HT-29 (cell line): ENCODE data around the gene FSIP2. TPM values are rescaled to one million over a fixed set of nuclear protein-coding genes. Genes with fewer than 3 reads are reported as not detected.

Source experiments
- DNase-seq: peaks from one replicate; pipeline ENCODE4 v3.0.0-alpha.2; 2015; ENCODE audit warnings: low spot score
- total RNA-seq: library from RNA; depleted of rRNA; stranded (reverse); fragments of >200 nt; shearing (Covaris generic); gene quantifications from 2 replicates; pipeline ENCODE4 v1.2.3, GENCODE V29; 2014

FSIP2 gene
- total RNA-seq, 1 experiment from 2014 or later: 0.05 TPM

DNA sequence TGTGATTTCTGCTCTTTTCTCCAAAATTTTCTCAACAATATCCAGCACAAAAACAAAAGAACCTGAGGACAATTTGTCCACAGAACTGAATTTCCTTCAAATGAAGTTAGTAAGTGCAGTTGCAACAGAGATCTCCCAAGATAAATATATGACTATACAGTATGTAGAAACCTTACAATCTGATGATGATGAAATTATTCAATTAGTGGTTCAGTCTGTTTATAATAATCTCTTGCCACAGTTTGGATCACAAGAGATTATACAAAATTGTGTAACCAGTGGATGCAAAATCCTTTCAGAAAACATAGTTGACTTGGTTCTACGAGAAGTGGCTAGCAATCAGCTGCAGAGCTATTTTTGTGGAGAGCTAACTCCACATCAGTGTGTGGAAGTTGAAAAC is 68.7 kb downstream of the FSIP2 start:
- no peak for DNase-seq

DNA sequence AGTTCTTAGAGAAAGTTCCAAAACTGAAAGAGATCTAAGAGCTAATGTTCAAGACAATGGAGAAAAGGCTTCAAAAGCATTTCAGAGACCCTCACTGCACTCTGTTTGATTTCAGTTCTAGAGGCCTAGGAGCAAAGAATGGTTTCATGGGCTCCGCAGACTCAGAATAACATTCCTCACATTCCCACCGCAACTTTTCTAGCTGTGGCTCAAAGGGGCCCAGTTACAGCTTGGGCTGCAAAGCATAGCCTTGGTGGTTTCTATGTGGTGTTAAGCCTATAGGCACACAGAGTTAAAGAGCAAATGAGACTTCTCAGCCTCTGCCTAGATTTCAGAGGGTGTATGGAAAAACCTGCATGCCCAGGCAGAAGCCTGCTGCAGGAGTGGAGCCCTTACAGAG is 73.0 kb downstream of the FSIP2 start:
- DNase-seq: no peak

DNA sequence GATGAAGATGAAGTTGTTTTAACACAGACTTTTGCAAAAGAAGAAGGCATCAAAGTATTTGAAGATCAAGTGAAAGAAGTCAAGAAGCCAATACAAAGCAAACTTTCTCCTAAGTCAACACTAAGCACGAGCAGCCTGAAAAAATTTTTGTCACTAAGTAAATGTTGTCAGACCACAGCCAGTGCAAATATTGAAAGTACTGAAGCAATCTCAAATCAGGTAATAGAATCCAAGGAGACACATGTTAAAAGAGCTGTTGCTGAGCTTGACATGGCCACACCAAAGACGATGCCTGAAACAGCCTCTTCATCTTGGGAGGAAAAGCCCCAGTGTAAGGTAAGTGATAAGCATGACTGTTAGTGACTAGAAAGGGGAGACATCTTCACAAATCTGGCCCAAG is 75.1 kb downstream of the FSIP2 start:
- peak; percentile 28 for DNase-seq

DNA sequence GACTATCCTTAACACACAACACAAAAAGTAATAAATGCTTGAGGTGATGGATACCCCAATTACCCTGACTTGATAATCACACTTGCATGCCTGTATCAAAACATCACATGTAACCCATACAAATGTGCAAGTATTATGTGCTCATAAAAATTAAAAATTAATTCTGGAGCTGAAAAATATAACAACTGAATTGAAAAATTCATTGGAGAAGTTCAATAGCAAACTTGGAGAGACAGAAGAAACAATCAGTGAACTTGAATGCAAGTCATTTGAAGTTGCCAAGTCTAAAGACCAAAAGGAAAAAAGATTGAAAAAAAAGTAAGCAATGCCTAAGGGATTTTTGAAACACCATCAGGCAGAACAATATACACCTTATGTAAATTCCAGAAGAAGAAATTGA is 79.4 kb downstream of the FSIP2 start:
- DNase-seq: no peak

DNA sequence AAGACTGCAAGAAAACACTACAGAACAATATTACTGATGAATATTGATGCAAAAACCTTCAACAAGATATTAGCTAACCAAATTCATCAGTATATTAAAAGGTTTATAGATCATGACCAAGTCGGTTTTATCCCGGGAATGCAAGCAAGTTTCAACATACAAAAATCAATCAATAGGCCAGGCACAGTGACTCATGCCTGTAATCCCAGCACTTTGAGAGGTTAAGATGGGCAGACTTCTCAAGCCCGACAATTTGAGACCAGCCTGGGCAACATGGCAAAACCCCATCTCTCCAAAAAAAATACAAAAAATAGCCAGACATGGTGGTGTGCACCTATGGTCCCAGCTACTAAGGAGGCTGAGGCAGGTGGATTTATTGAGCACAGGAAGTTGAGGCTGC is 82.9 kb downstream of the FSIP2 start:
- no peak for DNase-seq

DNA sequence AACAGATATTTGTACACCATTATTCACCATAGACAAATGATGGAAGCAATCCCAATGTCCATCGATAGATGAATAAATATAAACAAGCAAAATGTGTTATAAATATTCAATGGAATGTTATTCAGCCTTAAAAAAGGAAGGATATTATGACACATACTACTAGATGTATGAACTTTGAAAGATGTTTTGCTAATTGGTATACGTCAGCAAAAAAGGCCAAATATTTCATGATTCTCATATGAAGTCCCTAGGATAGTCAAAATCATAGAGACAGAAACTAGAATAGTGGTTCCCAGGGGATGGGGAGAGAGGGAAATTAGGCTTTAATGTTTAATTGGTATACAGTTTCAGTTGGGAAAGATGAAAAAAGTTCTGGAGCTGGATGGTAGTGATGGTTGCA is 85.2 kb downstream of the FSIP2 start:
- DNase-seq: no peak

DNA sequence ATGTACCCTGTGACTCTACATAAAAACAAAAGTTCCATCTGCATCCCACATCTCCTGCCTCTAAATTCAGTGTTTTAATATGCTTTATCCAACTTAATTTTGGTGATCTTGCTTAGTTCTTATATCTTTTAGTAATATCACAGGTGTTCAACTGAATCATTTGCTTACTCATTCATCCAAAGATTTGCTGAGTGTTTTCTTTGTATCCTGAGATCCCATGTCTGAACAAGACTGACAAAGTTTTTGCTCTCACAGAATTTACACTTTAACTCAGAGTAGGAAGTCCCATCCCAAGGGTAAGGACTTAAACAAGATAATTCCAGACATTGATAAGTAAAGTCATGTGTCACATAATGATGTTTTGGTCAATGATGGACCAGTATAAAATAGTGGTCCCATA is 87.0 kb downstream of the FSIP2 start:
- DNase-seq: no peak

DNA sequence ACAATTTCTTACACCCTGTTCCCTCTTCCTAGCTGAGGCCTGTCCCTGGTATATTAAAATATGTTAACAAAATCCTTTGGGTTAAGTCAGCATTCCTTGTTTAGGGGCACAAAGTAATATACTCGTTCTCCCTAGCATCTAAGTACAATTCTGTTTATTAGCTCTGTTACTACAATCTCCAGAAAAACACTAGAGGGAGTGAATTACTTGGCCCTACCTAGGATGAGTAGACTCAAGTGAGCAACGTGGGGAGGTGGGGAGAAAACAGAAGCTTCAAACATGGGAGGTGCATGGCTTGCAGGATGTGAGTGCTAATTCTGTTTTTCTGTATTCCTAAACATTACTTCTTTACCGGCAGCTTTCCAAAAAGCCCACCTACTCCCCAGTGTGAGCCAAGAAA is 89.7 kb downstream of the FSIP2 start:
- DNase-seq: no peak

DNA sequence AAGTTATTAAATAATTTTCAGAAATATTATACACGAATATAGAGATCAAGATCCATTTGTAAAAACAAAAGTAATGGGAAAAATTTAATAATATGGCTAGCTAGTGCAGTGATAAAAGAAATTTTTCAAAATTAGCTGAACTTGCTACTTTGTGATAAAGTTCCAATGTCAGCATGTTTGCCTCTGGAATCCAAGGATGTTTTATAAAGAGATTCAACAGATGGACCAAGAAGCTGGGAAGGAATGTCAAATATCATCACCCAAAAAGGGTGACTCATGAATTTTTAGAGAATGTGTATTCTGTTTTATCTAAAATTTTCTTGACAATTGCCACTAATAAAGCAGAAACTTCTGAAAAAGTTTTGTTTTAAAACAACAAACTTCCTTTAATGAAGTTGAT is 95.3 kb downstream of the FSIP2 start:
- no peak for DNase-seq

DNA sequence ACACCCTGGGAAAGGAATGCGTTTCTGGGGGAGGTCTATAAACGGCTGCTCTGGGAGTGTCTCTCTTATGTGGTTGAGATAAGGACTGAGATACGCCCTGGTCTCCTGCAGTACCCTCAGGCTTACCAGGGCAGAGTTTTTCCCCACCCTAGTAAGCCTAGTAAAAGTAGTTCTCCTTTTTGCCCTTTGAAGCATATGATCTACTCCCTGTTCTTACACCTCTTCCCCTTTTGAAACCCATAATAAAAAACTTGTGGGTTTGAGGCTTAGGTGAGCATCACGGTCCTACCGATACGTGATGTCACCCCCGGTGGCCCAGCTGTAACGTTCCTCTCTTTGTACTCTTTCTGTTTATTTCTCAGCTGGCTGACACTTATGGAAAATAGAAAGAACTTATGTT is 97.4 kb downstream of the FSIP2 start:
- DNase-seq: no peak

DNA sequence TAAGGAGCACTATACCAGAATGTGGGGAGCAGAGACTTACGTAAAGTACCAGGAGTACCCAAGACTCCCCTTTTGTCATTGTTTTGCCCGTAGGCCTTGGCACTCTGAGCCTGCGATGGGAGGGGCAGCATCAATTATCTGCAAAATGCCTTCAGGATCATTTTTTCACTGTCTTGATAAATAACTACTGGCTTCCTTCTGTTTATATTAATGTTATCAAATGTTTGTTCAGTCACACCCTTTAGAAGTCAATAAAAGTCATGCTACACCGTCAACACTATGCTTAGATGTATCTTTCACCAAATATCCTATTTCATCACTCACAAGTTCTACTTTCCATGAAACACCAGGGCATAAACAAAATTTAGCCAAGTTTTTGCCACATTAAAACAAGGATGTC is 116.3 kb downstream of the FSIP2 start:
- no peak for DNase-seq

DNA sequence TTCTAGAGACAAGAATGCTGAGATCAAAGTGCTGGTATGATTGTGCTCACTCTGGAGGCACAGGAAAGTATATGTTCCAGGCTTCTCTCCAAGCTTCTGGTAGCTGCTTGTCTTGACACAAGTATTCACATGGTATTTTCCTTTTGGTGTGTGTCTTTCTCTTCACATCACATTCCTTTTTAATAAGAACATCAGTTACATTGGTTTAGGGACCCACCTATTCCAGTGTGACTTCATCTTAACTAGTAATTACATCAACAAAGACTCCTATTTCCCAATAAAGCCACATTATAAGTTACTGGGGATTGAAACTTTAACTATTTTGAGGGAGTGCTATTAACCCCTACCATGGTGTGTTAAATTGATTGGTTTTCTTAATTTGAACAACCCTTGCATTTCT is 119.1 kb downstream of the FSIP2 start:
- no peak for DNase-seq

DNA sequence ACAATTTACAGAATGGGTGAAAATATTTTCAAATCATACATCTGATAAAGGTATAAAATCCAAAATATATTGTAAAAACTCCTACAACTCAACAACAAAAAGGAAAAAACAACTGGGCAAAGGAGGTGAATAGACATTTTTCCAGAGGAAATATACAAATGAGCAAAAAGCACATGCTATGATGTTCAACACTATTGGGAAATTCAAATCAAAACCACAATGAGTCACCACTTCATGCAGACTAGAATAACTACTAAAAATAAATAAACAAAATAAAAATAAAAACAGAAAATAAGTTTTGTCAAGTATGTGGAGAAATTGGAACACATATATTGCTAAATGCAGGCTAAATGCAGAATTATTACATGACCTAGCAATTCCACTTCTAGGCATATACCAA is 120.9 kb downstream of the FSIP2 start:
- DNase-seq: no peak

DNA sequence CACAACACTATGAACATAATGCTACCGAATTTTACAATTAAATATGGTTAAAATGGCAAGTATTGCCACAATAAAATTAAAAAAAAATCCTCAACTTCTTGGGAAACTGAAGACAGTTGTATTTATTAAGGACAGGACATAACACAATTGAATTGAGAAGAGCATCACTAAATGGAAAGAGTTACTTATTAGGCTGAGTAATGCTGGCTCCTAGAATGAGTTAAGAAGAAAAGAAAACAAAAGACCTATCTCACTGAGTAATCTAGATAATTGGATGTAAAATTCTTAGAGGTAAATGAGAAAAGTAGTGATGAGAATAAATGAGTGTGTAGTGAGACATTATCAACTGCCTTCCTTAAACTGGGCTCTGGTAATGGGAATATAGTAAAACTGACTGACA is 121.7 kb downstream of the FSIP2 start:
- no peak for DNase-seq

DNA sequence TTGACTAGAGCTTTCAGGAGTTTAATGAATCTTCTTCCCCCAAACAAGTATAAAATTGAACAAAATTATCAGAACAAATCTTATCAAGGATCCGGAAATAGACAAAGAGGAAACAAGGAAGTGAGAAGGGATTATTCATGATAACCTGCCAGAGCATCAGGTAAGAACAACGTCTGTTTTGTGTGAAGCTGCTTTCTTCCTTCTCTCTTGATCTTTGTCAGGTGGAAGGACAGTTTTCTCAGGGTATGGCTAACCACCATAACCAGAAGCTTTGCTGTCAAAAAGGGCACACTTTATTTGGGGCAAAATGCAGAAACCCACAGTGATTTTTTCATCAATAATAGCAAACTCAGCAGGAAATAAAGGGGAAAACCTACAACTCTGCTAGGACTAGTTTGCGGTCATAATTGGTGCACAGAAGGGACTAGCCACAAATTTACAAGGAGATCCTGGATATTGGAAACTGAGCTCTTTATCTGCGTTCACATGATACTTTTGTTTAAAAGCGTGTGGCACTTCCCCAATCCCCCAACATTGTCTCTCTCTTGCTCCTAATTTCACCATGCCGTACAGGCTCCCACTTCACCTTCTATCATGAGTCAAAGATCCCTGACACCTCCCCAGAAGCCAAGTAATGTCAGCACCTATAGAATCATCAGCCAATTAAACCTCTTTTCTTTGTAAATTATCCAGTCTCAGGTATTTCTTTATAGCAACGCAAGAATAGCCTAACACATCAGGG is 124.2 kb downstream of the FSIP2 start:
- peak; percentile 45 for DNase-seq

DNA sequence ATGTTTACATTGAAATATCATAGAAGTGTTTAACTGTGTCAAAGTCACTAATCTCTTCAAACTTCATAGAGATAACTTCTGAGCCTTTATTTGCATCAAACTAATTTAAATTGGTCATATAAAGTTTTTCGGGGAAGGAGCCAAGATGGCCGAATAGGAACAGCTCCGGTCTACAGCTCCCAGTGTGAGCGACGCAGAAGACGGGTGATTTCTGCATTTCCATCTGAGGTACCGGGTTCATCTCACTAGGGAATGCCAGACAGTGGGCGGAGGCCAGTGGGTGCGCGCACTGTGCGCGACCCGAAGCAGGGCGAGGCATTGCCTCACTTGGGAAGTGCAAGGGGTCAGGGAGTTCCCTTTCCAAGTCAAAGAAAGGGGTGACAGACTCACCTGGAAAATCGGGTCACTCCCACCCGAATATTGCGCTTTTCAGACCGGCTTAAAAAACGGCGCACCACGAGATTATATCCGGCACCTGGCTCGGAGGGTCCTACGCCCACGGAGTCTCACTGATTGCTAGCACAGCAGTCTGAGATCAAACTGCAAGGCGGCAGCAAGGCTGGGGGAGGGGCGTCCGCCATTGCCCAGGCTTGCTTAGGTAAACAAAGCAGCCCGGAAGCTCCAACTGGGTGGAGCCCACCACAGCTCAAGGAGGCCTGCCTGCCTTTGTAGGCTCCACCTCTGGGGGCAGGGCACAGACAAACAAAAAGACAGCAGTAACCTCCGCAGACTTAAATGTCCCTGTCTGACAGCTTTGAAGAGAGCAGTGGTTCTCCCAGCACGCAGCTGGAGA is 126.1 kb downstream of the FSIP2 start:
- DNase-seq: peak; percentile 46

DNA sequence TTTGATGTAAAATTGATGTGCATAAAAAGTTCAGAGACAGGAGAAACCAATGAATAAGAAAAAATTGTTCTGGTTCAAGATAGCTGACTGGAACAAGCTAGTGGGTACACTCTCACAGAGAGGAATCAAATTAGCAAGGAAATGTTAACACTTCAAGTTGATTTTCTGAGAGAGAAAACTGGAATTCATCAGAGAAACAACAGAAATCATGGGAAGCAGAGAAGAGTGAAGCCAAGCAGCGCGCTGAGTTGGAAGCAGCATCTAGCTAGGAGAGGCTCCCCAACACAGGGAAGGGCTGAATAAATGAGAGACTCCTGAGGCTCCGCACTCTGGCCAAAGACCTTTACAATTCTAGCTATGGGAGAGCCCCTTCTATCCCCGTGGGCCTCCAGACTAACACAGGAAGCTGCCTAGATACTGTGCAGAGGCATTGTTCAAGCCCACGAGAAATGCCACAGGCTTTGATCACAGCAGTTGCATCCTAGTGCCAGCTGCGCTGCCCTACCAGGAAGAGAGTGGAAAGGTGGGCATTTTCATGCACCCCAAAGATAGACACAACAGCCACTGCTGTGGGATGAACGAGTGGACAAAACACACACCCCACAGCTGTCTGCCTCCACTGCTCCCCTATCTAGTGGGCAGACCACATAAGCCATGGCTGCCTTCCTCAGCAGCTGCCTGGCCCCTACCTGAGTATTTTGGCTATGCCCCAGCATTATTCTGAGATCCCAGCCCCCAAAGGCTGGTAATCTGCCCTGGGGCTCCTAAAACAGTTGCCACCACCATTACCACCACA is 136.7 kb downstream of the FSIP2 start:
- no peak for DNase-seq

DNA sequence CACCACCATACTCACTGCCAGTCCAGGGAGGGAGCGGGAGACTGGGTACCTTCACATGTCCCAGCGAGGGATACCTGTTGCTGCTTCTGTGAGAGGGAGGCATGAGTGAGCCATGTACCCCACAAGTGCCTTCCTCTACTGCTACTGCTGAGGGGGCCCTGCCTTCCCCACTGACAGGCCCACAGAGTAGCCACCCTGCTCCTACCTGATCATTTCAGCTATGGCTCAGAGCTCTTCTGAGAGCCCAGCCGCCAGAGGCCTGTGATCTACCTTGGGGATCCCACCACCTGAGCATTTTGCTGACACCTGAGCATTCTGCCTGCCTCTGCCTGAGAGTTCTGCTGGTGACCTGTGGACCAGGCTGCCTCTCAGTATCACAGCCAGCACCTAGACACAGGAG is 137.6 kb downstream of the FSIP2 start:
- DNase-seq: no peak

DNA sequence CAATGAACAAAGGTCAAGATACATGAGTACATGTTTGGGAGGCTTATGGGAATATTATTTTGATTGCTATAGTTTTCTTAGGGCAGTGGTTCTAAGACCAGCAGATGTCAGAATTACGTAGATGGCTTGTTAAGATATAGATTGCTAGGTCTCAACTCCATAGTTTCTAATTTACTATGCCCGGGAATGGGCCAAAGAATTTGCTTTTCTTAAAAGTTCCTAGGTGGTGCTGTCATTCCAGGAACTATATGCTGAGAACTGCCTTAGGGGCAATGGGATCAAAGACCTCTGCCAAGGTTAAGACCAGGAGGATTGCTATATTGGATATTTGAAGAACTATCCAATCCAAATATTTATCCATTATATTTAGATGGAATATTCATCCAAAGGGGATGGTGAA is 141.8 kb downstream of the FSIP2 start:
- DNase-seq: no peak
